NCI-H82 (cell line): ENCODE results near the gene APOO.
"Not testable (repeated sequence)": the region's sequence is repeated elsewhere in the genome, so short reads cannot be mapped to it uniquely, and the experiment has no call there.

ENCODE experiments used
- DNase-seq: peaks from one replicate; lab custom pipeline; 2025; lab: John Stamatoyannopoulos, UW

APOO gene

GRCh38 chrX:23859238-23859637 lies 48.5 kb downstream of the APOO start:
- DNase-seq: not testable (repeated sequence)

GRCh38 chrX:23857935-23858334 lies 49.8 kb downstream of the APOO start:
- DNase-seq: no peak

- DNase-seq: no peak
Observed at GRCh38 chrX:23857363-23857762, 50.4 kb downstream of the APOO start.

DNA sequence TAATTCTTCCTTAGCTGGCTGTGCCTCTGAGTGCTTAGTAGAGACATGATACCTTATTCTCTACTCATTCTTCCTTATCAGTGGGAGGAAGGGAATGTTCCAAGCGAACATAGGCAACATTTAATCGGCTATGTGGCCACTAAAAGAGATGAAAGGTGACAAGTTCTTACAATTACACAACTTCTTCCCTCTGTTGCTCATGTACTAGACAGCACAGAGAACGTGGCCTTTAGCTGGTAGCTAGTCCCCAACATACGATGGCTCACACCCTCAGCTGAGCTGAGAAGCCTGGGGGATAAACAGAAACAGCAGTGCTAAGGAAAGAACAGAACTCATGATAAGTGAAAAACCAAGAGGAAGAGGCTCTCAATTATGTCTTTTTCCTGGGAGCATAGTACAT lies 52.2 kb downstream of the APOO start:
- no peak for DNase-seq

GRCh38 chrX:23854945-23855344 lies 52.8 kb downstream of the APOO start:
- DNase-seq: no peak

- no peak for DNase-seq
Observed at GRCh38 chrX:23854122-23854521, 53.6 kb downstream of the APOO start.

DNA sequence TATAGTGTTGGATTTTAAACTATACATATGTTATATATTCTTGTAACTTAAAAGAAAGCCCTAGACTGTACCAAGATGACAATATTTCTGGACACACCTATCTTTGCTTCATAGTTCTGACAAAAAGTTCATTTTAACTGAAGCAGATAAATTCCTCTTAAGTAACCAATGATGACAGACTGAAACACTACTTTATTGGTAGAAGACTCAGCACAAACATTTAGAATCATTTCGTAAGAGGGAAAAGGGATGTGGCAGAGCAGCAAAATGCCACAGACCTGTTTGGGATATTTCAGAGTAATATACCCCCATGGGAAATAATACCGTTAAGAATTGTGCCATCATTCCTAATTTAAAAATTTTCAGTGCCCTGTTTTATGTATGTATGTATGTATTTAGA lies 56.2 kb downstream of the APOO start:
- no peak for DNase-seq

DNA sequence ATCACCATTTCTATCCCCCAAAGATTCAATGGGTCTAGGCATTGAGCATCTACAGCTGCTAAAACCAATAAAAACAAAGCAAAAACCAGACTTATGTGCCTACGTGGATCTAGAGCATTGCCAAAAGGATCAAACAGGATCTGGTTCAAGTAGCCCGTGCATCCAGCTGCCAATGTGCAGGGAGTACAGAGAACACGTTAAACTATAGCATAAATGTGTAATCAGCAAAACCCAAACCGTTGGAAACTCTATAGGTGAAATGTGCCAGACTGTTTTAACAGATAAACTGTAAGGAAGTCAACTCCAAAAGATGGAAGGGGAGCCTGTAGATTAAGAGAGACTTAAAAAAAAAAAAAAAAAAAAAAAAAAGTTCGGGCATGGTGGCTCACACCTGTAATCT lies 58.5 kb downstream of the APOO start:
- no peak for DNase-seq

DNA sequence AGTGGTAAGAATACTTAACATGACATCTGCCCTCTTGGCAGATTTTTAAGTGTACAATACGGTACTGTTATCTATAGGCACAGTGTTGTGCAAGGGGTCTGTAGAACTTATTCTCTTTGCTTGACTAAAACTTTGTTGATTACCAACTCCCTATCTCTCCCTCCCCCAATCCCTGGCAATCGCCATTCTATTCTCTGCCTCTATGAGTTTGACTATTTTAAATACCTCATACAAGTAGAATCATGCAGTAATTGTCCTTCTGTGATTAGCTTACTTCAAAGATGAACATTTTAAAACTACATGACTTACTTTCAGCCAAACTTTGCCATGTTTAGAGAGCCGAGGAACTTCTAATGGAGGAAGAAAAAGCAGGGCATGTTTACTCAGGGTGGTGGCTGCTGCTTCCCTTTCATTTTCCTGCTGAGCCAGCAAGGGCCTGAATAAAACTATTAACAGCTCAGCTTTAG lies 62.4 kb downstream of the APOO start:
- no peak for DNase-seq

GRCh38 chrX:23844502-23845138 lies 63.1 kb downstream of the APOO start:
- DNase-seq: no peak

GRCh38 chrX:23841847-23842522 lies 65.8 kb downstream of the APOO start:
- no peak for DNase-seq

- peak; percentile 6 for DNase-seq
Observed at GRCh38 chrX:23840674-23841073, 67.1 kb downstream of the APOO start.

GRCh38 chrX:23838953-23839352 lies 68.8 kb downstream of the APOO start:
- no peak for DNase-seq

- DNase-seq: no peak
Observed at GRCh38 chrX:23832721-23833120, 75.0 kb downstream of the APOO start.

DNA sequence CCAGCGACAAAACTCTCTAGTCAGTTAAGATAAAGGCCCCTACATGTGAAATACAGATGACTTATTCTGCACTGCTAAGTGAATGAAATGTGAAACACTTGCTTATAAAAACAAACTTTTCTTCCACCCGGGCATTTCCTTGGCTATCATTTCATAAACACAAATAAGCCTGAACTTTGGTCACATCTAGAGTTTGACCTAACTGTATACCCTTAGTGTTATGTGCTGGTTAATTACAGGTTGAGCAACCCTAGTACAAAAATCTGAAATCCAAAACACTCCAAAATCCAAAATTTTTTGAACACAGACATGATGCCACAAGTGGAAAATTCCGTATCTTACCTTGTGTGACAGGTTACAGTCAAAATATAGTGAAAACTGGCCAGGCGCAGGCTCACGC lies 78.9 kb downstream of the APOO start:
- no peak for DNase-seq

DNA sequence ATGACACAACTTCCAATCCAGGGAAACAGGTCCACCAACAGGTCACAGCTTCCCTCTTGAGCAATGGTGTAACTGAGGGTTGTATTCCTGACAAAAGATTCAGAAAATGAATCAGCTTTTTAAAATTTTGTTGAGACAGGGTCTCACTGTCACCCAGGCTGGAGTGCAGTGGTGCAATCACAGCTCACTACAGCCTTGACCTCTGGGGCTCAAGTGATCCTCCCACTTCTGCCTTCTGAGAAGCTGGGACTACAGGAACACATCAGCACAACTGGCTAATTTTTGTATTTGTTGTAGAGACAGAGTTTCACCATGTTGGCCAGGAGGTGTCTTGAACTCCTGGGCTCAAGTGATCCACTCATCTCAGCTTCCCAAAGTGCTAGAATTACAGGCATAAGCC lies 81.1 kb downstream of the APOO start:
- DNase-seq: no peak

DNA sequence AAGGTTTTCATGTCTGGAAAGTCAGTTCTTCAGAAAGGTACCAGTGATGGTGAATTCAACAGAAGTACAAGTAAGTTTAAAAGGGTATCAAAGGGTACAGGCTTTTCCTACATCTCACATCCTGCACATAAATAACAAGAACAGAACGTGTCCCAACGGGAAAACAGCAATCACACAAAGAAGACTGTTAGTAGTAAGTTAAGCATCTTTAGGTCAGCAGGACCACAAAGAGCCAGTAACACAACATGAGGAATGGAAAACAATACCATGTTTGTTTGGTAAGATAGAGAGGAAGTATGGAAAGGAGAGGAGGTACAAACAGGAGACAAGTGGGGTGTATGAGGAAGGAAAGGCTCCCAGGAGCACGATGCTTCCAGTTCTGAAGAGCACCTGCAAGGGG lies 81.5 kb downstream of the APOO start:
- DNase-seq: no peak

- DNase-seq: no peak
Observed at GRCh38 chrX:23825675-23826074, 82.1 kb downstream of the APOO start.

- no peak for DNase-seq
Observed at GRCh38 chrX:23822841-23823240, 84.9 kb downstream of the APOO start.

DNA sequence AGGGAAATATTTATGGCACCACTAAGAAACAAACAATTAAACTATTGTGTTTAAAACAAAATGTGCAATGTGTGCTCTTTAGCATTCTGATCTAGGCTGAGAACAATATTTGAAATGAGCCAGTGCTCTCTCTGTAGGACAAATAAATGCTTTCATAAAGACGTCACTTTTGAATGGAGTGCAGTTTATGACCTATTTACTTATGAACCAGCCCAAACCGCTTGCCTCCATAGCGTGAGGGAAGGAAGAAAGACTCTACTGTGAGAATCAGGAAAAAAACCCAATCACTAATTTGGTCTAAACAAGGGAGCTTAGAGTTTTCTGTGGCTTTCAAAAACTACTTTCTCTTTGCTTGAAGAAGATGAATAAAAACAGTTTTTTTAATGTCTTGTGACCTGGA lies 85.3 kb downstream of the APOO start:
- no peak for DNase-seq

DNA sequence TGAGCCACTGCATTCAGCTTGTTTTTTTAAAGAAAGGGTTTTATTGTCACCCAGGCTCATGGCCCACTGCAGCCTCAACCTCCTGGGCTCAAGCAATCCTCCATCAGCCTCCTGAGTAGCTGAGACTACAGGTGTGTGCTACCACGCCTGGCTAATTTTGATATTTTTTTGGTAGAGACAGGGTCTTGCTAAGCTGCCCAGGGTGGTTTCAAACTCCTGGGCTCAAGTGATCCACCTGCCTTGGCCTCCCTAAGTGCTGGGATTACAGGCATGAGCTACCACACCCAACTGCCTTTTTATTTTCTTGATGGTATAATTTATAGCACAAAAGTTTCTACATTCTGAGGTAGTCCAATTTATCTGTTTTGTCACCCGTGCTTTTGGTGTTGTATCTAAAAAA lies 85.9 kb downstream of the APOO start:
- no peak for DNase-seq

DNA sequence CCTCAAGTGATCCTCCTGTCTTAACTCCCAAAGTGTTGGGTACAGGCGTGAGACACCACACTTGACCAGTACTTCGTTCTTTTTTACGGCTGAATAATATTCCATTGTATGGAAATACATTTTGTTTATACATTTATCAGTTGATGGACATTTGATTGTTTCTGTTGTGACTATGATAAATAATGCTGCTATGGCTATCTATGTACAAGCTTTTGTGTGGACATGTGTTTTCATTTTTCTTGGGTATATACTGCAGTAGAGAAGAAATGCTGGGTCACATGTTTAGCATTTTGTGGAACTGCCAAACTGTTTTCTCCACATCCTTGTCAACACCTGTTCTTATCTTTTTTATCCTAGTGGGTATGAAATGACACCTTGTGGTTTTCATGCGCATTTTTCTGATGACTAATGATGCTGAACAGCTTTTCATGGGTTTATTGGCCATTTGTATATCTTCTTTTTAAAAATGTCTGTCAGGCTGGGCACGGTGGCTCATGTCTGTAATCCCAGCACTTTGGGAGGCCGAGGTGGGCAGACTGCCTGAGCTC lies 87.4 kb downstream of the APOO start:
- no peak for DNase-seq

- DNase-seq: no peak
Observed at GRCh38 chrX:23819385-23820234, 88.1 kb downstream of the APOO start.
